ENCODE results near the gene FAM210B.
"Not testable (repeated sequence)": the region's sequence is repeated elsewhere in the genome, so short reads cannot be mapped to it uniquely, and the experiment has no call there.

The FAM210B gene

GRCh38 chr20:56390396-56390795 lies 31.6 kb downstream of the FAM210B start:
- 97% methylated on average over 8 of the region's 9 CpGs for WGBS

DNA sequence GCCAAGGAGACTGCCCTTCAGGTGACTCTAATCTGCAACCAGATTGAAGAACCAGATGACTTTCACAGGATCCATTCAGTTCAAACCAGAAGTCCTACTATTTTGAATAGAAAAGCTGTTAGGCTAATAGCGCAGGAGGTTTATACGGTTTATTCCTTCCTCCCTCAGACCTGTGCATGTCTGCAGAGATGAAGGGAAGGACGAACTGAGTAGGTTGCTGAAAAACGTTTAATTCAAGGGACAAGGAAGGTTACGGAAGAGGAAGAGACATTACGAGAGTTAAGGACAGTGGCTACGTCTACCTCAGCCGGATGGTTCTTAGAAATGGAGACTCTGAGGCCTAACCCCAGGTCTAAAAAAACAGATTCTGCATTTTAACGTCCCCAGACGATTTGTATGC lies 32.3 kb downstream of the FAM210B start:
- Histone ChIP-seq H2BK12ac (ENCODE audit: low read length in 2 of 2) (no peak overlapping the region), H2AK5ac (ENCODE audit: low read length, severe bottlenecking) (no peak overlapping the region), H2AFZ (ENCODE audit: low read depth, low read length) (no peak overlapping the region), H3K4me2 (ENCODE audit: low read length, poor library complexity, severe bottlenecking) (peak overlapping the region; percentile 84), H3K36me3 (ENCODE audit: control insufficient read depth in 1 of 2, insufficient read depth in 2 of 2, low read depth in 1 of 2, low read length in 2 of 2) (peaks cover 16 to 31% of the 10 kb centered on the region in 2 experiments), H3K9me3 (ENCODE audit: control insufficient read depth, low read length) (no peaks in the 10 kb centered on the region), H3K23ac (ENCODE audit: low read length in 2 of 2) (no peak overlapping the region), H3K4ac (ENCODE audit: low read depth in 1 of 2, low read length in 2 of 2) (no peak overlapping the region), H3K79me1 (replicated peaks; ENCODE audit: low read length, poor library complexity, severe bottlenecking) (peaks cover 26% of the 10 kb centered on the region), H4K8ac (ENCODE audit: low read length) (no peak overlapping the region), H3K14ac (ENCODE audit: low read length in 2 of 2) (no peak overlapping the region), H2BK15ac (ENCODE audit: low read depth, poor library complexity, severe bottlenecking) (no peak overlapping the region), H3K4me3 (ENCODE audit: insufficient read depth in 1 of 2, low read depth in 1 of 2, low read length in 2 of 2) (peak overlapping the region in 1 of 2 experiments; percentile 96), H3K18ac (ENCODE audit: low read depth in 1 of 2, low read length in 2 of 2) (no peak overlapping the region), H3K4me1 (ENCODE audit: control insufficient read depth, insufficient read depth, low read depth, low read length) (peaks cover 3% of the 10 kb centered on the region), H2BK5ac (ENCODE audit: low read depth, low read length, poor library complexity, severe bottlenecking) (no peak overlapping the region), H3K27me3 (ENCODE audit: control insufficient read depth in 1 of 2, insufficient read depth in 1 of 2, low read length in 2 of 2) (no peaks in the 10 kb centered on the region), H2BK120ac (ENCODE audit: low read depth, low read length) (no peak overlapping the region), H4K91ac (ENCODE audit: low read length) (no peak overlapping the region), H3K9ac (ENCODE audit: low read length) (peak overlapping the region; percentile 97), H3K27ac (ENCODE audit: low read length, poor library complexity, severe bottlenecking) (no peak overlapping the region)
- DNase-seq: no peak
- WGBS: 21% methylated on average over 10 of the region's 10 CpGs

More at GRCh38 chr20:56390396-56390795, 31.6 kb downstream of the FAM210B start:
- not testable (repeated sequence) for H3K23ac ChIP-seq (ENCODE audit: low read length in 2 of 2); H3K4me1 ChIP-seq (ENCODE audit: control insufficient read depth, insufficient read depth, low read depth, low read length); H3K14ac ChIP-seq (ENCODE audit: low read length in 2 of 2); H3K27me3 ChIP-seq (ENCODE audit: control insufficient read depth in 1 of 2, insufficient read depth in 1 of 2, low read length in 2 of 2); H2BK120ac ChIP-seq (ENCODE audit: low read depth, low read length); H2AK5ac ChIP-seq (ENCODE audit: low read length, severe bottlenecking); H3K4me2 ChIP-seq (ENCODE audit: low read length, poor library complexity, severe bottlenecking); H2BK5ac ChIP-seq (ENCODE audit: low read depth, low read length, poor library complexity, severe bottlenecking); H3K4ac ChIP-seq (ENCODE audit: low read depth in 1 of 2, low read length in 2 of 2); DNase-seq; H3K9me3 ChIP-seq (ENCODE audit: control insufficient read depth, low read length); H4K8ac ChIP-seq (ENCODE audit: low read length); H3K27ac ChIP-seq (ENCODE audit: low read length, poor library complexity, severe bottlenecking); H4K91ac ChIP-seq (ENCODE audit: low read length); H2BK15ac ChIP-seq (ENCODE audit: low read depth, poor library complexity, severe bottlenecking); H2AFZ ChIP-seq (ENCODE audit: low read depth, low read length); H3K18ac ChIP-seq (ENCODE audit: low read depth in 1 of 2, low read length in 2 of 2); H2BK12ac ChIP-seq (ENCODE audit: low read length in 2 of 2)
- H3K9ac ChIP-seq (ENCODE audit: low read length): peak overlapping the region; percentile 97
- peaks cover 25% of the 10 kb centered on the region for H3K79me1 ChIP-seq (replicated peaks; ENCODE audit: low read length, poor library complexity, severe bottlenecking)
- peak overlapping the region in 1 of 2 experiments; percentile 96 for H3K4me3 ChIP-seq (ENCODE audit: insufficient read depth in 1 of 2, low read depth in 1 of 2, low read length in 2 of 2)
- peaks cover 18 to 29% of the 10 kb centered on the region in 2 experiments for H3K36me3 ChIP-seq (ENCODE audit: control insufficient read depth in 1 of 2, insufficient read depth in 2 of 2, low read depth in 1 of 2, low read length in 2 of 2)

GRCh38 chr20:56391596-56392131 lies 32.9 kb downstream of the FAM210B start:
- Histone ChIP-seq H3K9me3 (ENCODE audit: control insufficient read depth, low read length) (no peaks in the 10 kb centered on the region), H4K91ac (ENCODE audit: low read length) (peak overlapping the region; percentile 5), H3K4ac (ENCODE audit: low read depth in 1 of 2, low read length in 2 of 2) (no peak overlapping the region), H3K14ac (ENCODE audit: low read length in 2 of 2) (no peak overlapping the region), H2BK15ac (ENCODE audit: low read depth, poor library complexity, severe bottlenecking) (no peak overlapping the region), H3K4me1 (ENCODE audit: control insufficient read depth, insufficient read depth, low read depth, low read length) (peaks cover 3% of the 10 kb centered on the region), H2AFZ (ENCODE audit: low read depth, low read length) (peak overlapping the region; percentile 39), H3K23ac (ENCODE audit: low read length in 2 of 2) (no peak overlapping the region), H3K4me2 (ENCODE audit: low read length, poor library complexity, severe bottlenecking) (peak overlapping the region; percentile 84), H3K79me1 (replicated peaks; ENCODE audit: low read length, poor library complexity, severe bottlenecking) (peaks cover 23% of the 10 kb centered on the region), H3K27ac (ENCODE audit: low read length, poor library complexity, severe bottlenecking) (peak overlapping the region; percentile 15), H3K18ac (ENCODE audit: low read depth in 1 of 2, low read length in 2 of 2) (no peak overlapping the region), H2BK120ac (ENCODE audit: low read depth, low read length) (no peak overlapping the region), H4K8ac (ENCODE audit: low read length) (no peak overlapping the region), H3K4me3 (ENCODE audit: insufficient read depth in 1 of 2, low read depth in 1 of 2, low read length in 2 of 2) (peak overlapping the region; percentile 69 to 96), H2AK5ac (ENCODE audit: low read length, severe bottlenecking) (no peak overlapping the region), H2BK5ac (ENCODE audit: low read depth, low read length, poor library complexity, severe bottlenecking) (no peak overlapping the region), H3K9ac (ENCODE audit: low read length) (peak overlapping the region; percentile 97), H2BK12ac (ENCODE audit: low read length in 2 of 2) (no peak overlapping the region), H3K36me3 (ENCODE audit: control insufficient read depth in 1 of 2, insufficient read depth in 2 of 2, low read depth in 1 of 2, low read length in 2 of 2) (peaks cover 13 to 32% of the 10 kb centered on the region in 2 experiments), H3K27me3 (ENCODE audit: control insufficient read depth in 1 of 2, insufficient read depth in 1 of 2, low read length in 2 of 2) (no peaks in the 10 kb centered on the region)
- DNase-seq: peak; percentile 42
- 1% methylated on average over 29 of the region's 29 CpGs for WGBS

DNA sequence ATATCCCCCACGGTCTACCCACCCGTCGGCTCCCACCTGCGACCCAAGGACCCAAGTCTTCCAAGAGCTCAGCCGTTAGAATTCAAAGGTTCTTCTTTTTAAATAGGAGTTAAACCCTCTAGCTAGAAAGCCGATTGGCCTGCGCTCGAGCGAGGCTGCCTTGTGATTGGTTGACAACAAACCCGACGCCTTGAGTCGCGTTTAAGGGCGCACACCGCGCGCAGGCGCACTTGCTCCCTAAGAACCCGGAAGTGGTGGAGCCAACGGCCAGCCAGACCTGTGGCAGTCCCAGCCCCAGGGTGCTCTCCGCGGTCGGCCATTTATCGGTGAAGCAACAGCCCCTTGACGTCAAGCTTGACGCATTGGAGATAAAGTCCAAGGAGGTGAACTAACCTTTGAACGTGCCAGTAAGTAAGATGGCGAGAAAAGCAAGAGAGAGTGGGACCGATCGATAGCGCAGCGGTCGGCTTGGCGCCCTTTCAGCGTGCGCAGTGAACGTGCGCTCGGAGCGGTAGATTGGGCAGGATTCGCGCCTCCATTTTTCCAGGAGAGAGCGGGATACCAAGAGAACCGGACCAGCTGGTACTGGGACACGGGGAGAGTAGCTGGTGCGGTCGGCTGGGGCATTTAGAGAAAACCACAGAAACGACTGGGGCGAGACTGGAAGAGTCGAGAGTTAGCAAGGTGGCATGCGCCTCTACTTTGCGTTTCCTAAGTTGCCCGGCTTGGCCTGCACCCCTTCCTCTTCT lies 33.5 kb downstream of the FAM210B start, which contains the start of the genes AURKA and CSTF1:
AURKA (minus strand) TSS at position 84 of the 749 bp plus-strand sequence. CDS start 4,018 bp downstream, outside the sequence.
CSTF1 (plus strand) TSS at position 514 of the 749 bp plus-strand sequence. CDS start 2,908 bp downstream, outside the sequence.
- DNase-seq: peak; percentile 100
- H2BK120ac ChIP-seq (ENCODE audit: low read depth, low read length): no peak within 1 kb of the TSS
- no peak within 1 kb of the TSS for H3K23ac ChIP-seq (ENCODE audit: low read length in 2 of 2)
- H2BK5ac ChIP-seq (ENCODE audit: low read depth, low read length, poor library complexity, severe bottlenecking): peak within 1 kb of the TSS; percentile 46
- H3K18ac ChIP-seq (ENCODE audit: low read depth in 1 of 2, low read length in 2 of 2): peak within 1 kb of the TSS; percentile 26 to 95
- peak within 1 kb of the TSS; percentile 5 for H4K91ac ChIP-seq (ENCODE audit: low read length)
- H2AK5ac ChIP-seq (ENCODE audit: low read length, severe bottlenecking): no peak within 1 kb of the TSS
- H2BK15ac ChIP-seq (ENCODE audit: low read depth, poor library complexity, severe bottlenecking): no peak within 1 kb of the TSS
- H2AFZ ChIP-seq (ENCODE audit: low read depth, low read length): peak within 1 kb of the TSS; percentile 39
- H3K9me3 ChIP-seq (ENCODE audit: control insufficient read depth, low read length): no peaks in the 10 kb centered on the region
- peaks cover 3% of the 10 kb centered on the region for H3K4me1 ChIP-seq (ENCODE audit: control insufficient read depth, insufficient read depth, low read depth, low read length)
- under 1% methylated on average over 53 of the region's 53 CpGs for WGBS
- H2BK12ac ChIP-seq (ENCODE audit: low read length in 2 of 2): no peak within 1 kb of the TSS
- peaks cover 27% of the 10 kb centered on the region for H3K79me1 ChIP-seq (replicated peaks; ENCODE audit: low read length, poor library complexity, severe bottlenecking)
- no peaks in the 10 kb centered on the region for H3K27me3 ChIP-seq (ENCODE audit: control insufficient read depth in 1 of 2, insufficient read depth in 1 of 2, low read length in 2 of 2)
- peak within 1 kb of the TSS; percentile 97 for H3K9ac ChIP-seq (ENCODE audit: low read length)
- H4K8ac ChIP-seq (ENCODE audit: low read length): peak within 1 kb of the TSS; percentile 74
- peaks cover 19 to 38% of the 10 kb centered on the region in 2 experiments for H3K36me3 ChIP-seq (ENCODE audit: control insufficient read depth in 1 of 2, insufficient read depth in 2 of 2, low read depth in 1 of 2, low read length in 2 of 2)
- H3K4ac ChIP-seq (ENCODE audit: low read depth in 1 of 2, low read length in 2 of 2): peak within 1 kb of the TSS; percentile 57 to 86
- H3K27ac ChIP-seq (ENCODE audit: low read length, poor library complexity, severe bottlenecking): peak within 1 kb of the TSS; percentile 91
- peak within 1 kb of the TSS; percentile 84 for H3K4me2 ChIP-seq (ENCODE audit: low read length, poor library complexity, severe bottlenecking)
- H3K4me3 ChIP-seq (ENCODE audit: insufficient read depth in 1 of 2, low read depth in 1 of 2, low read length in 2 of 2): peak within 1 kb of the TSS; percentile 78 to 96
- H3K14ac ChIP-seq (ENCODE audit: low read length in 2 of 2): peak within 1 kb of the TSS in 1 of 2 experiments; percentile 79

Measured in mesenchymal stem cell (in vitro differentiated cells and primary cell).